Neural cell (in vitro differentiated cells): ENCODE data around the gene GPD1.

ENCODE experiments used
- EZH2 ChIP-seq: fragments of 200-600, 300-800 bp; shearing (Covaris generic), sonication (generic); IDR thresholded peaks from 2 replicates; pipeline ENCODE4 v1.6.1; 2014; ENCODE audit warnings: antibody characterized with exemption, low read length, borderline replicate concordance, mild to moderate bottlenecking; ENCODE audit not compliant: insufficient read depth, poor library complexity, severe bottlenecking
- POLR2AphosphoS5 ChIP-seq: IDR thresholded peaks from 2 replicates; pipeline ENCODE4 v1.6.1; 2012
- RAD21 ChIP-seq: fragments of 450-650 bp; conservative IDR thresholded peaks from 2 replicates; pipeline ENCODE4 v1.6.1; 2014; ENCODE audit warnings: antibody characterized with exemption, mild to moderate bottlenecking, moderate library complexity
- REST ChIP-seq: IDR thresholded peaks from 2 replicates; pipeline ENCODE4 v1.6.1; 2012; ENCODE audit warnings: borderline replicate concordance
- SMC3 ChIP-seq: fragments of 450-650 bp; conservative IDR thresholded peaks from 2 replicates; pipeline ENCODE4 v1.6.1; 2014; ENCODE audit warnings: antibody characterized with exemption, mild to moderate bottlenecking, moderate library complexity; ENCODE audit not compliant: poor library complexity
- TF ChIP-seq, protein P1 (sequence below): fragments of 450-650 bp; IDR thresholded peaks from 2 replicates; pipeline ENCODE4 v1.5.1; 2014; ENCODE audit warnings: antibody characterized with exemption, mild to moderate bottlenecking, moderate library complexity; ENCODE audit not compliant: poor library complexity, severe bottlenecking

GRCh38 chr12:50157259-50157658 is 53.5 kb downstream of the GPD1 start:
- TF ChIP-seq REST (no peak), POLR2AphosphoS5 (no peak), EZH2 (no peak), SMC3 (no peak), RAD21 (no peak)
- TF ChIP-seq, protein P1, sequence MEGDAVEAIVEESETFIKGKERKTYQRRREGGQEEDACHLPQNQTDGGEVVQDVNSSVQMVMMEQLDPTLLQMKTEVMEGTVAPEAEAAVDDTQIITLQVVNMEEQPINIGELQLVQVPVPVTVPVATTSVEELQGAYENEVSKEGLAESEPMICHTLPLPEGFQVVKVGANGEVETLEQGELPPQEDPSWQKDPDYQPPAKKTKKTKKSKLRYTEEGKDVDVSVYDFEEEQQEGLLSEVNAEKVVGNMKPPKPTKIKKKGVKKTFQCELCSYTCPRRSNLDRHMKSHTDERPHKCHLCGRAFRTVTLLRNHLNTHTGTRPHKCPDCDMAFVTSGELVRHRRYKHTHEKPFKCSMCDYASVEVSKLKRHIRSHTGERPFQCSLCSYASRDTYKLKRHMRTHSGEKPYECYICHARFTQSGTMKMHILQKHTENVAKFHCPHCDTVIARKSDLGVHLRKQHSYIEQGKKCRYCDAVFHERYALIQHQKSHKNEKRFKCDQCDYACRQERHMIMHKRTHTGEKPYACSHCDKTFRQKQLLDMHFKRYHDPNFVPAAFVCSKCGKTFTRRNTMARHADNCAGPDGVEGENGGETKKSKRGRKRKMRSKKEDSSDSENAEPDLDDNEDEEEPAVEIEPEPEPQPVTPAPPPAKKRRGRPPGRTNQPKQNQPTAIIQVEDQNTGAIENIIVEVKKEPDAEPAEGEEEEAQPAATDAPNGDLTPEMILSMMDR = no peak
